ENCODE data around the gene TMEM109.

TMEM109 gene

GRCh38 chr11:60947700-60948099 lies 33.7 kb downstream of the TMEM109 start:
- no peak for DNase-seq (ENCODE audit: low read depth)
- no peak overlapping the region for H3K4me3 ChIP-seq (ENCODE audit: low read depth, low read length)
- no peak for TF ChIP-seq CTCF (IDR thresholded peaks at IDR 0.05; ENCODE audit: low read depth, low read length, missing control alignments)

- no peak for DNase-seq (ENCODE audit: low read depth)
- no peak for TF ChIP-seq CTCF (IDR thresholded peaks at IDR 0.05; ENCODE audit: low read depth, low read length, missing control alignments)
- no peak overlapping the region for H3K4me3 ChIP-seq (ENCODE audit: low read depth, low read length)
Observed at GRCh38 chr11:60948250-60948649, 34.3 kb downstream of the TMEM109 start.

GRCh38 chr11:60950024-60950423 lies 36.1 kb downstream of the TMEM109 start:
- no peak for TF ChIP-seq CTCF (IDR thresholded peaks at IDR 0.05; ENCODE audit: low read depth, low read length, missing control alignments)
- peak overlapping the region; percentile 88 for H3K4me3 ChIP-seq (ENCODE audit: low read depth, low read length)
- no peak for DNase-seq (ENCODE audit: low read depth)

- peak overlapping the region; percentile 88 for H3K4me3 ChIP-seq (ENCODE audit: low read depth, low read length)
- no peak for TF ChIP-seq CTCF (IDR thresholded peaks at IDR 0.05; ENCODE audit: low read depth, low read length, missing control alignments)
- no peak for DNase-seq (ENCODE audit: low read depth)
Observed at GRCh38 chr11:60950933-60951605, 37.1 kb downstream of the TMEM109 start.

- TF ChIP-seq CTCF (IDR thresholded peaks at IDR 0.05; ENCODE audit: low read depth, low read length, missing control alignments) = no peak
- H3K4me3 ChIP-seq (ENCODE audit: low read depth, low read length) = peak overlapping the region; percentile 88
- DNase-seq (ENCODE audit: low read depth) = no peak
Observed at GRCh38 chr11:60951606-60951903, 37.6 kb downstream of the TMEM109 start.

- H3K4me3 ChIP-seq (ENCODE audit: low read depth, low read length) = peak within 1 kb of the TSS; percentile 88
- peak; percentile 87 for DNase-seq (ENCODE audit: low read depth)
- TF ChIP-seq CTCF (IDR thresholded peaks at IDR 0.05; ENCODE audit: low read depth, low read length, missing control alignments) = no peak
Observed at GRCh38 chr11:60951904-60952741, 38.2 kb downstream of the TMEM109 start, which contains the start of gene SLC15A3. TSS of gene SLC15A3 (minus strand) at chr11:60952176. CDS start at chr11:60951551, 625 bp downstream.
